ENCODE results near the gene BCDIN3D. TPM values are rescaled to one million over a fixed set of nuclear protein-coding genes. Genes with fewer than 3 reads are reported as not detected.

Gene BCDIN3D
- total and polyA plus RNA-seq, 2 of the 8 experiments (the other 6 are each of a cell fraction or from before 2014, with no cell fraction given): 1.6 to 2.4 TPM

GRCh38 chr12:49868952-49869815, 26.3 kb upstream of the BCDIN3D start:
- Histone ChIP-seq H4K91ac (replicated peaks; ENCODE audit: insufficient read length, low read length) (no peak overlapping the region), H3K4me3 (ENCODE audit: extremely low read depth in 1 of 4, insufficient read depth in 2 of 4, low read depth in 3 of 4, low read length in 4 of 4) (no peak overlapping the region), H3K4me2 (ENCODE audit: insufficient read depth in 1 of 2, low read depth in 2 of 2, low read length in 2 of 2) (no peak overlapping the region), H2AFZ (ENCODE audit: low read length) (no peak overlapping the region), H3K14ac (ENCODE audit: insufficient read length) (no peak overlapping the region), H3K9me3 (ENCODE audit: insufficient read depth in 2 of 2, low read depth in 1 of 2, low read length in 1 of 2) (no peaks in the 10 kb centered on the region), H3K4me1 (replicated peaks in 1 of 4; ENCODE audit: control insufficient read depth in 3 of 4, insufficient read depth in 4 of 4, low read length in 3 of 4) (peaks cover 0 to 3% (median 1%) of the 10 kb centered on the region in 4 experiments; a peak in 3 of 7 replicates), H3K36me3 (ENCODE audit: control insufficient read depth in 2 of 4, insufficient read depth in 4 of 4, low read length in 3 of 4) (no peaks in the 10 kb centered on the region), H3K27ac (ENCODE audit: low read depth, low read length) (no peak overlapping the region), H2BK12ac (ENCODE audit: low read depth, low read length) (no peak overlapping the region), H3K27me3 (replicated peaks in 1 of 4; ENCODE audit: control insufficient read depth in 3 of 4, extremely low read depth in 1 of 4, insufficient read depth in 3 of 4, low read length in 3 of 4) (peaks cover 0 to 2% (median 0%) of the 10 kb centered on the region in 4 experiments; a peak in 1 of 7 replicates), H4K20me1 (replicated peaks in 1 of 2; ENCODE audit: control insufficient read depth in 1 of 2, insufficient read depth in 2 of 2, low read length in 2 of 2) (no peaks in the 10 kb centered on the region), H2BK120ac (replicated peaks; ENCODE audit: low read depth, low read length) (no peak overlapping the region), H2BK5ac (ENCODE audit: low read depth, low read length) (no peak overlapping the region), H4K8ac (ENCODE audit: extremely low read depth, insufficient read depth, low read length) (no peak overlapping the region; the same call in 1 of the 2 replicates), H2AK5ac (ENCODE audit: low read depth, low read length) (no peak overlapping the region), H3K9ac (replicated peaks in 1 of 4; ENCODE audit: extremely low read depth in 1 of 4, low read depth in 3 of 4, low read length in 3 of 4) (no peak overlapping the region), H3K23me2 (ENCODE audit: low read depth, low read length) (no peaks in the 10 kb centered on the region), H3K79me2 (ENCODE audit: control insufficient read depth in 1 of 2, insufficient read depth in 2 of 2, low read length in 2 of 2) (no peaks in the 10 kb centered on the region), H3K4ac (replicated peaks; ENCODE audit: insufficient read length, low read depth, low read length) (no peak overlapping the region), H3K56ac (replicated peaks; ENCODE audit: insufficient read length, low read depth, low read length) (no peak overlapping the region), H4K5ac (ENCODE audit: insufficient read length, low read depth, low read length) (no peak overlapping the region), H3K18ac (ENCODE audit: extremely low read depth, low read length) (no peak overlapping the region), H2BK15ac (ENCODE audit: low read length) (no peak overlapping the region), H2BK20ac (ENCODE audit: low read length) (no peak overlapping the region), H3K23ac (ENCODE audit: insufficient read length) (no peak overlapping the region), H3K79me1 (ENCODE audit: low read depth, low read length) (no peaks in the 10 kb centered on the region)
- CTCF ChIA-PET (ENCODE audit: partially characterized antibody): interaction anchor here (0.6 to 10.0 kb wide), 19 partner anchors 13 to 325 kb away, joined by 3 to 137 read pairs (median 7); partner anchors contain the start of gene AQP5
- WGBS, 2 experiments (ENCODE audit: extremely low coverage in 1 of 2, insufficient coverage in 1 of 2, insufficient read length in 1 of 2, insufficient replicate concordance in 2 of 2, low coverage in 1 of 2, low lambda C conversion rate in 2 of 2, missing lambda C conversion rate in 1 of 2): 88% methylated on average over 12 of the region's 16 CpGs; no CpG with 5 or more reads in 1 of the 2 experiments
- POLR2A ChIA-PET (ENCODE audit: partially characterized antibody): interaction anchor here (1.0 to 1.2 kb wide), 3 partner anchors 14 to 156 kb away, joined by 3 to 4 read pairs (median 3); partner anchors contain the start of gene RACGAP1
- no peak for FAIRE-seq
- TF ChIP-seq SAP30 (IDR thresholded peaks at IDR 0.05; ENCODE audit: insufficient read depth, insufficient replicate concordance, low read length) (no peak), TAF7 (optimal IDR thresholded peaks at IDR 0.05; ENCODE audit: borderline replicate concordance, low read depth, low read length) (no peak), SIN3A (conservative IDR thresholded peaks at IDR 0.05 in 1 of 2, IDR thresholded peaks at IDR 0.05 in 1 of 2; ENCODE audit: low read depth in 1 of 2, low read length in 2 of 2) (no peak), EZH2 (IDR thresholded peaks at IDR 0.05; ENCODE audit: low read depth, low read length, severe bottlenecking) (no peak), BACH1 (IDR thresholded peaks at IDR 0.05; ENCODE audit: low read length) (no peak), CEBPB (IDR thresholded peaks at IDR 0.05; ENCODE audit: low read depth, low read length) (no peak), PHF8 (conservative IDR thresholded peaks at IDR 0.05; ENCODE audit: low read depth, low read length) (no peak), SIRT6 (IDR thresholded peaks at IDR 0.05; ENCODE audit: low read length) (no peak), TBP (IDR thresholded peaks at IDR 0.05; ENCODE audit: low read depth, low read length) (no peak), JUND (IDR thresholded peaks at IDR 0.05; ENCODE audit: low read length) (no peak)
- TF ChIP-seq, protein P1, sequence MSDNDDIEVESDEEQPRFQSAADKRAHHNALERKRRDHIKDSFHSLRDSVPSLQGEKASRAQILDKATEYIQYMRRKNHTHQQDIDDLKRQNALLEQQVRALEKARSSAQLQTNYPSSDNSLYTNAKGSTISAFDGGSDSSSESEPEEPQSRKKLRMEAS (IDR thresholded peaks at IDR 0.05): no peak
- peak in 1 of 2 experiments; percentile 35 for DNase-seq (ENCODE audit: low read depth in 1 of 2, low spot score in 2 of 2)

Data from H1 (cell line).